ENCODE results near the gene PCYT2.

PCYT2 gene

GRCh38 chr17:81851423-81851822 is 59.8 kb downstream of the PCYT2 start:
- no peak for DNase-seq
